D721Med (cell line): Measurements from ENCODE around the gene CDH11.

Experiments used
- DNase-seq: peaks from one replicate; pipeline ENCODE4 v3.0.0; 2011; ENCODE audit warnings: low spot score; ENCODE audit not compliant: insufficient read length
- FAIRE-seq: peaks from 2 replicates; lab custom pipeline; 2011; peaks lifted over from hg19 to GRCh38; lab: Jason Lieb, UNC
- CTCF ChIP-seq: IDR thresholded peaks from 2 replicates; pipeline ENCODE4 v1.5.1; 2012; ENCODE audit warnings: mild to moderate bottlenecking, control low read depth; ENCODE audit not compliant: insufficient read depth; ENCODE audit errors: missing control alignments

CDH11 gene

GRCh38 chr16:64991001-64991400 lies 130.9 kb downstream of the CDH11 start:
- no peak for TF ChIP-seq CTCF
- DNase-seq (no peak), FAIRE-seq (no peak)

DNA sequence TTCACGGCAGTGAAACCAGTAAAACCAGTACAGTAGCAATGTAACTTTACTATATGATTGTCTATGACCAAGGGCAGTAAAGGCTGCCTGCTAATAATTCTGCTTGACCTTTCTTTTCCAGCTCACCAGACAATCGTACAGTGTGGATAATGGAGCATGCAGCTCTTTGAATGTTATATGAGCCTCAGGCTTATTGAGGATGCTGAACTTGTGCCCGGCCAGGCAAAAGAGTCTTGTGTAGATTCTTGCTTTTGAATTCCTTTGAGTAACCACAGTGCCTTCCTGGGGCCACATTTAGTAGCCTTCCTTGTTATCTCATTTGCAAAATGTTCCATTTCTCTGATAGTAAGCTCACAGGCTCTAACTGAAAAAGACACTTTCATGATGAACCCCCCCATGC lies 131.8 kb downstream of the CDH11 start:
- FAIRE-seq (no peak), DNase-seq (no peak)
- no peak for TF ChIP-seq CTCF

GRCh38 chr16:64989050-64989449 lies 132.8 kb downstream of the CDH11 start:
- DNase-seq, result no peak
- FAIRE-seq, result no peak
- no peak for TF ChIP-seq CTCF

- DNase-seq (no peak), FAIRE-seq (no peak)
These were observed 137.9 kb downstream of the CDH11 start for GRCh38 chr16:64983963-64984362.

GRCh38 chr16:64983231-64983630 lies 138.6 kb downstream of the CDH11 start:
- TF ChIP-seq CTCF, result no peak
- no peak for FAIRE-seq
- no peak for DNase-seq

More at GRCh38 chr16:64983963-64984362, 137.9 kb downstream of the CDH11 start:
- peak; percentile 46 for TF ChIP-seq CTCF

- TF ChIP-seq CTCF, result no peak
- no peak for DNase-seq
- FAIRE-seq, result no peak
These were observed 139.3 kb downstream of the CDH11 start for GRCh38 chr16:64982581-64982980.

- TF ChIP-seq CTCF, result no peak
- no peak for FAIRE-seq
These were observed 140.1 kb downstream of the CDH11 start for GRCh38 chr16:64981568-64982281.

More at GRCh38 chr16:64981568-64982281, 140.1 kb downstream of the CDH11 start:
- no peak for DNase-seq
